Stimulated activated CD4-positive, alpha-beta T cell treated with anti-CD3 and anti-CD28 coated beads, Interleukin-12 subunit alpha, Interleukin-12 subunit beta, amount 100 ng/mL, for 4 hours (primary cell): ENCODE data around the gene CREBL2.
"Not testable (repeated sequence)": the region's sequence is repeated elsewhere in the genome, so short reads cannot be mapped to it uniquely, and the experiment has no call there.

Source experiments
- DNase-seq: peaks from one replicate; pipeline ENCODE4 v3.0.0-alpha.2; 2020

Gene CREBL2

GRCh38 chr12:12642916-12643315 lies 31.2 kb downstream of the CREBL2 start:
- DNase-seq = no peak

GRCh38 chr12:12645485-12645884 lies 33.8 kb downstream of the CREBL2 start:
- no peak for DNase-seq

- not testable (repeated sequence) for DNase-seq
These were observed 34.3 kb downstream of the CREBL2 start for GRCh38 chr12:12645968-12646367.

GRCh38 chr12:12646483-12647072 lies 34.9 kb downstream of the CREBL2 start:
- no peak for DNase-seq

GRCh38 chr12:12648284-12648683 lies 36.6 kb downstream of the CREBL2 start:
- DNase-seq = no peak

DNA sequence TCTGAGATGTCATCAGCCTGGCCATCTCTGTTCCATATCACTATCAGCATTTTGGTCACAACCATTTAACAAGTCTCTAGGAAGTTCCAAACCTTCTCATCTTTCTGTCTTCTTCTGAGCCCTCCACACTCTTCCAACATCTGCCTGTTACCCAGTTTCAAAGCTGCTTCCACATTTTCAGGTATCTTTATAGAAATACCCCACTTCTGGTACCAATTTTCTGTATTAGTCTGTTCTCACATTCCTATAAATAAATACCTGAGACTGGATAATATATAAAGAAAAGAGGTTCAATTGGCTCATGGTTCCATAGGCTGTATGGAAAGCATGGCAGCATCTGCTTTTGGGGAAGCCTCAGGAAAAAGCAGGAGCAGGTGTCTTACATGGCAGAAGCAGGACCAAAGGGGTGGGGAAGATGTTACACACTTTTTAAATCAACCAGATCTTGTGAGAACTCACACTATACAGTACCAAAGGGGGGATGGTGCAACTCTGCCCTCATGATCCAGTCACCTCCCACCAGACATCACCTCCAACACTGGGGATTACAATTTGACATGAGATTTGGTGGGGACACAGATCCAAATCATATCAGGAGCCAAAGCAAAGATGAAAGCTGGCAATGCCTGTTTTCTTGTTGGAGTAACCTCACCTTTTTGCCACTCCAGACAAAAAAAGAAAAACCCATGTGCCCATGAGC lies 37.4 kb downstream of the CREBL2 start:
- no peak for DNase-seq

DNA sequence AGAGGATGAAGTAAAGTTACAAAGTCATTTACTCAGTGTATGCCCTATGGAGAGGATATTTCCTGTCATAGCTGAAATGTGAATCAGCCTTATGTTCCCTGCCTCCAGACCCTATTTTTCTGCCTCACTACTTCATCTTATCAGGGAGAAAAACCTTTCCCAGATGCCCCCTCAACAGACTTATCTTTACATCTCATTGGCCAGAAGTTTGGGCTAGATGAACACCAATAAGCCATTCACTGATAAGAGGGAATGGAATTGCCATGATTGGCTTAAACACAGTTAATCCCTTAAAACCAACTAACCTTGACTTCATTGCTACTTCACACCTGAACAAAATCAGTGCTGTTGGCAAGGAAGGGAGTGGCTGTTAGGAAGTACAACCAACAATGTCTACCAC lies 40.1 kb downstream of the CREBL2 start:
- no peak for DNase-seq

GRCh38 chr12:12652704-12653103 lies 41.0 kb downstream of the CREBL2 start:
- not testable (repeated sequence) for DNase-seq

DNA sequence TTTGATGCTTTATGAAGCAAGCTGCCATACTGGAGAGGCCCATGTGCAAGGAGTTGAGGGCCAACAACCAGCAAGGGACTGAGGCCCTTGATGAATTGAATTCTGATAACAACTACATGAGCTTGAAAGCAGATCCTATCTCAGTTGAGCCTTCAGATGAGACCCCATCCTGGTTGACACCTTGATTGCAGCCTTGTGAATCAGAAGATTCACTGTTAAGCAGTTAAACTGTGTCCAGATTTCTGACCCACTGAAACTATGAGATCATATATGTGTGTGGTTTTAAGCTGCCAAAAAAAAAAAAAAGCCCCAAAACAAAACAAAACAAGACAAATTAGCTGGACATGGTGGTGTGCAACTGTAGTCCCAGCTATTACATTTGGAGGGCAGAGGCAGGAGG lies 42.2 kb downstream of the CREBL2 start:
- no peak for DNase-seq

DNA sequence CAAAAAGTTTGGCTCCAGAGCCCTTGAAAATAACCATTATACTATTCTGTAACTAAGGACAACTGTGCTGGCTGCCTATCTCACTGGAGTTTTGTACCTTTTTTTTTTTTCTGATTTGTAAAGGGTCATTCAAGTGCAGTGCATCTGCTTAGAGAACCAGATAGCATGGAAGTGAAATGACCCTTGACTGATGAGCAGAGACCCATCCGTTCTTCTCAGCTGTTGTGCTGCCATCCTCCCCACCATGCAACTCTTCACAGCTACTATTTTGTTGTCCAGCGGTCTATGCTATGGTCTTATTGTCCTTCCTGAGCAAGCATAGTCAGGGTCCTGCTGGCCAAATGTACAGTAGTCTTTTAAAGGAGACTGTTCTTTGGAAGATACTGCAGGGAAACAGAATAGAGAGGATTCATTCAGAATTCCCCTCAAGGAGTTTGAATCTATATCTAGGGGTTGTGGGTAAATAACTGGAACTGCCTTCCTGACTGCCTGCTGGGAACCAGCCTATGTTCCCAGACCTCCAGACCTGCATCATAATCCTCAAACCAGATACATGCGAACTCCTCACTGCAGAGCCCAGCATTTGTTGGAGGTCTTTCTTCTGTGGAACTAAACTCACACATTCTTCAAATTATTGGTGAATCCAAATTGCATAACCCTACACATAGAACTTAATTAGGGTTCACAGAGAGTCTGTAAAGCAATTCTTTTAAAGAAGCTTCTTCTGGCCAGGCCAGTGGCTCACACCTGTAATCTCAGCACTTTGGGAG lies 43.2 kb downstream of the CREBL2 start:
- no peak for DNase-seq

GRCh38 chr12:12660201-12660600 lies 48.5 kb downstream of the CREBL2 start:
- DNase-seq = no peak

GRCh38 chr12:12661086-12661856 lies 49.6 kb downstream of the CREBL2 start:
- DNase-seq = no peak

GRCh38 chr12:12663644-12664294 lies 52.1 kb downstream of the CREBL2 start:
- no peak for DNase-seq

DNA sequence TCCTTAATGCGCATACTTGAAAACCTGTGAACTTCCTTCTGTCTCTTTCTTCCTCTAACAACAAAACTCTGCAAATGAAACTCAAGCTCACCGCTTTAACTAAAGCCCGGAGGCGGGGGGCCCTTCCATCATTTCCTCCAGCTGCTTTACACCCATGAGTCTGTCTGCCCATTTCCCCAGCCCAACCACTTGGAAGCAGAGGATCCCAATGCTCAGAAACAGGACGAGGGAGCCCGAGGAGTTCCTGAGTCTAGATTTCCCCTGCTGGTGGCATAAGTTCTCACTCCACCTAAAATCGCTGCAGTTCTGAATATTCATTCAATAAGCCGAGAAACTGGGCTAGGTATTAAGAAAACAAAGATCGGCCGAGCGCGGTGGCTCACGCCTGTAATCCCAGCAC lies 53.5 kb downstream of the CREBL2 start:
- DNase-seq = no peak

DNA sequence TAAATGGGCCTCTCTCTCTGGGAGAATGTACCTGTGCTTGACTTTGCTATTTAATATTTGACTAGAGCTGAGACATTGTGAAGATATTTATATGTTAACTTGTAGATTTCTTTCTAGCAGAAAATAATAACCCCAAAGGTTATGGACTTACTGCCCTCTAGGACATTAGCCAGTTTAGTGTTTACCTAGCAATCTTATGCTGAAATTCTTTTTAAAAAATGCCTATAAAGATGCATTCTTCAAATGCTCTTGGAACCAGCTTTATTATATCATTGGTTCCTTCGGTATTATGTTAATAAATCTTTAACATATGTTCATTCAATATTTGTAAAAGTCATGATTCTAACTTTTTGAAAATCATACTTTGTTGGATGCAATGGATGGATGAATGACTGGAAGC lies 56.3 kb downstream of the CREBL2 start:
- no peak for DNase-seq

DNA sequence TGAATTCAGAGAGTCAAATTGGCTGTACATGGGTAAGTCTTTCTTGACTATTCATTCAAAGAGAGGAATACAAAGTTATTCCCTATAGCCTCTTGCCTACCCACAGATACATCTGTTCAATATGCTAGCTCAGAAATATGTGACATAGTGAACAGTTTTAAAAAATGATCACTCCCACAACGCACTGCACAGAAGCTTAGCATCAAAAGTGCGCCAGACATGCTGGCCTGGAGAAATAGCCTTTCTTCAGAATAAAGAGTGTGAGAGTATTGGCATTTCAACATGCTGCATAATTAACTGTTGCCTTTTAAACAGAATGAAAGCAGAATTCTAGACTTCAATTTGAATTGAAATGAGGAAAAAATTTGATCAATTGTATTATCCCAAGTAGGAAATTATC lies 57.3 kb downstream of the CREBL2 start:
- DNase-seq = no peak

DNA sequence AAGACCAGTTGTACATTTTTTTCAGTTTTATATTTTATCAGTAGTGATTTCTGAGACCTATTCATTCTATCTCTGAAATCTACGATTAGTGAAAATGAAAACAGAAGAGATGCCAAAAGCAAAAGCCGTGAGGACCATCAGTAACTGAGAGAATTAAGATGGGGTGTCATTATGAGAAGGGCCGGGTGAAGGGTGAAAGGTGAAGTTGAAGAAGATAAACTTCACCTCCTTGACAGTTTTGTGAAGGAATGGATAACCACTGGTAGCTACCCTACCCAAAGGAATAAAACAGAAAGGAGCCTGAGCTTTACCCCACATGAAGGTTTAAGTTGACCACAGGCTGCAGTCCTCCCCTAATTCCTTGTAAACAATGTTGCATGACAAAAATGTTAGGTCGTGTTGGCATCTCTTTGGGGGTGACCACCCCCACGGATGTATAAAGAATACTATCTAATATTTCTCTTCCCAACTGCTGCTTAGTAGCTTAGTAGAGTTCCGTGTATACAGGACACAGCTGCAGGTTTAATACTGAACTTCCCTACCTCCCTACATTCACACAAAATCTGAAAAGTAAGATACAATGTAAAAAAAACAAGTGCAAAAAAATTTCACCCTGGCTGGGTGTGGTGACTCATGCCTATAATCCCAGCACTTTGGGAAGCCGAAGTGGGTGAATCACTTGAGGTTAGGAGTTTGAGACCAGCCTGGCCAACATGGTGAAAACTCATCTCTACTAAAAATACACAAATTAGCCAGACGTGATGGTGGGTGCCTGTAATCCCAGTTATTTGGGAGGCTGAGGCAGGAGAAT lies 60.4 kb downstream of the CREBL2 start:
- DNase-seq = no peak

GRCh38 chr12:12673296-12673695 lies 61.6 kb downstream of the CREBL2 start:
- DNase-seq = no peak

DNA sequence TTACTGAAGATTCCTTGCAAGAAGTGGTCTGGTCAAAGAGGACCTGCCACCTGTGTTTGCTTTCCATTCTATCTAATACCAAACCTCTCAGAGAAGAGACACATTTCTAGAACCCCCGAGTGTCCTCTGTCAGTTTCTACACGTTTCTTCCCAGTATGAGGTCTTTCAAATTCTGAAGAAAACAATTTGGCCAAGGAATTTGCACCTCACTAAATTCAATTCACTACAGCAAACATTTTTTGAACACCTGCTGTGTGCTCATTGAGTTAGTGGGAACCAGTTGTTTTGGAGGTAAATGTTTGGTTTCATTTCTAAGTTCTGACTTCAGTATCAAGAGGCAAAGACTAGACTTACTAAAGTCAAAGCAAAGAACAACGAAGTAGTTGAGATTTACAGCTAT lies 64.9 kb downstream of the CREBL2 start:
- no peak for DNase-seq

GRCh38 chr12:12681061-12681765 lies 69.5 kb downstream of the CREBL2 start:
- DNase-seq = no peak

GRCh38 chr12:12682284-12682683 lies 70.6 kb downstream of the CREBL2 start:
- no peak for DNase-seq
